GM23338 (cell line): Measurements from ENCODE around the gene RXRB. TPM values are rescaled to one million over a fixed set of nuclear protein-coding genes. Genes with fewer than 3 reads are reported as not detected.

Experiments
- ATAC-seq: fragments of 200-7000 bp; cut with Tn5 transposase; 3 replicates; pipeline ENCODE4 v1.9.1; 2020
- DNase-seq: peaks from one replicate; pipeline ENCODE4 v3.0.0-alpha.2; 2015; ENCODE audit warnings: low spot score
- H2AFZ ChIP-seq: fragments of 200-600 bp; sonication (generic); 2 replicates; pipeline ENCODE4 v1.8.0; 2016; ENCODE audit warnings: antibody characterized with exemption, mild to moderate bottlenecking, moderate library complexity
- H3F3A ChIP-seq: fragments of 200-600 bp; sonication (generic); replicated peaks from 2 replicates; pipeline ENCODE4 v1.8.0; 2017; ENCODE audit warnings: antibody characterized with exemption, mixed run types, low read depth
- H3K27ac ChIP-seq: fragments of 200-600 bp; sonication (generic); 2 replicates; pipeline ENCODE4 v1.6.1; 2016; ENCODE audit warnings: low read depth
- H3K27me3 ChIP-seq: fragments of 200-600 bp; sonication (generic); 2 replicates; pipeline ENCODE4 v1.8.0; 2016; ENCODE audit warnings: mild to moderate bottlenecking, mixed run types, moderate library complexity; ENCODE audit not compliant: insufficient read depth
- H3K36me3 ChIP-seq: fragments of 200-600 bp; sonication (generic); 2 replicates; pipeline ENCODE4 v1.8.0; 2016; ENCODE audit warnings: mild to moderate bottlenecking; ENCODE audit not compliant: insufficient read depth
- H3K4me1 ChIP-seq: fragments of 200-600 bp; sonication (generic); 2 replicates; pipeline ENCODE4 v1.8.0; 2016; ENCODE audit warnings: mild to moderate bottlenecking, moderate library complexity; ENCODE audit not compliant: insufficient read depth
- H3K4me2 ChIP-seq: fragments of 200-600 bp; sonication (generic); 2 replicates; pipeline ENCODE4 v1.7.1; 2017; ENCODE audit warnings: mixed run types
- H3K4me3 ChIP-seq: fragments of 200-600 bp; sonication (generic); 2 replicates; pipeline ENCODE4 v1.6.1; 2016; ENCODE audit warnings: mixed run types
- H3K79me2 ChIP-seq: fragments of 200-600 bp; sonication (generic); replicated peaks from 2 replicates; pipeline ENCODE4 v1.8.0; 2017; ENCODE audit warnings: mild to moderate bottlenecking; ENCODE audit not compliant: insufficient read depth
- H3K9me2 ChIP-seq: fragments of 200-600 bp; sonication (generic); 2 replicates; pipeline ENCODE4 v1.8.0; 2017; ENCODE audit not compliant: insufficient read depth
- H4K20me1 ChIP-seq: fragments of 200-600 bp; sonication (generic); replicated peaks from 2 replicates; pipeline ENCODE4 v1.8.0; 2017; ENCODE audit warnings: mild to moderate bottlenecking; ENCODE audit not compliant: insufficient read depth
- H3K27ac Mint-ChIP-seq: 2 replicates; pipeline ENCODE4 v1.8.0; 2020; ENCODE audit warnings: inconsistent platforms, mild to moderate bottlenecking, moderate library complexity, mixed read lengths
- H3K27me3 Mint-ChIP-seq: 3 replicates; pipeline ENCODE4 v1.8.0; 2022; ENCODE audit warnings: low read depth, mild to moderate bottlenecking, moderate library complexity, mixed read lengths, inconsistent platforms; ENCODE audit not compliant: insufficient read depth, poor library complexity
- H3K36me3 Mint-ChIP-seq: 3 replicates; pipeline ENCODE4 v1.8.0; 2021; ENCODE audit warnings: low read depth, mild to moderate bottlenecking, inconsistent platforms, moderate library complexity, mixed read lengths
- H3K4me1 Mint-ChIP-seq: 3 replicates; pipeline ENCODE4 v1.8.0; 2020; ENCODE audit warnings: mild to moderate bottlenecking, inconsistent platforms, mixed read lengths
- H3K4me3 Mint-ChIP-seq: 3 replicates; pipeline ENCODE4 v1.8.0; 2021; ENCODE audit warnings: moderate library complexity, mild to moderate bottlenecking, inconsistent platforms, mixed read lengths
- H3K9me3 Mint-ChIP-seq: 3 replicates; pipeline ENCODE4 v1.8.0; 2020; ENCODE audit warnings: moderate library complexity, mild to moderate bottlenecking, inconsistent platforms, mixed read lengths
- CTCF ChIP-seq, 2 experiments: fragments of 200-600 bp in 1 of 2; sonication (generic) in 1 of 2; conservative IDR thresholded peaks; 2 replicates each; pipeline versions ENCODE4 v1.5.1 to v1.6.1; 2016 to 2017; ENCODE audit warnings: antibody characterized with exemption in 2 of 2, low read depth in 2 of 2, mild to moderate bottlenecking in 2 of 2, moderate library complexity in 1 of 2
- REST ChIP-seq: IDR thresholded peaks from one replicate; pipeline ENCODE4 v1.6.1; 2018; ENCODE audit warnings: antibody characterized with exemption; ENCODE audit not compliant: unreplicated experiment
- polyA plus RNA-seq: library from polyadenylated mRNA; unstranded; fragments of >200 nt; fragmentation: Nextera tagmentation; extraction: Ambion mirVana; gene quantifications from 2 replicates; pipeline ENCODE4 v1.2.1, GENCODE V29; 2016
- total RNA-seq: library from RNA; depleted of rRNA; stranded (reverse); fragments of >200 nt; shearing (Covaris generic); gene quantifications from 2 replicates; pipeline ENCODE4 v1.2.3, GENCODE V29; 2014

Gene RXRB
- total and polyA plus RNA-seq, 2 experiments from 2014 or later: 6.9 to 11.6 TPM

DNA sequence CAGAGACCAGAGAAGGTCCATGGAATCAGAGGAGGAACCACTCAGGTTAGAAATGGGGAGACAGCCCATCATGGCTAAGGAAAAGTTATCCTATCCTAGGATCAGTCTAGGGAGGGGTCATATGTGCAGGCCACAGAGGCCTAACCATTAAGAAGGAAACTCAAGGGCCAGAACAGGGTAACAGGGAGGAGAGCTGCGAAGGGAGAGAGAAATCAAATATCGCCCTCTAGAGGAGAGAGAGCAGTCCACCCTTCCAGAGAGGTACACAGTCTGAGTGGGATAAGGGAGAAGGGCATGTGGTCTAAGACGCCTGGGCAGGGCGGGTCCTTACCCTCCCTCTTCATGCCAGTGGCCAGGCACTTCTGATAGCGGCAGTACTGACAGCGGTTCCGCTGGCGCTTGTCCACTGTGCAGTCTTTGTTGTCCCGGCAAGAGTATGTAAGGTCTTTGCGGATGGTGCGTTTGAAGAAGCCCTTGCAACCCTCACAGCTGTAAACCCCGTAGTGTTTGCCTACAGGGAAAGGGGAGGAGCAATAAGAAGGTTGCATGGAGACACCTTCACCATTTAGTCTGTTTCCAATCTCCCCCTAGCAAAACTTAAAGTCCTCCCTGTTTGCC, 2.9 kb downstream of the RXRB start:
- no peak overlapping the region; the same call in 1 of the 2 replicates for H3K27ac Mint-ChIP-seq
- Histone ChIP-seq H3K36me3 (peaks cover 4% of the 10 kb centered on the region; the same call in 1 of the 2 replicates), H3K27me3 (peaks cover 5% of the 10 kb centered on the region), H3F3A (peaks cover 22% of the 10 kb centered on the region), H3K4me3 (no peak overlapping the region), H3K9me2 (no peaks in the 10 kb centered on the region), H3K4me2 (0 out of 2 replicates have a peak overlapping the region, but pooled peaks have one; percentile 17), H2AFZ (no peak overlapping the region), H3K79me2 (peaks cover 23% of the 10 kb centered on the region), H3K27ac (no peak overlapping the region), H3K4me1 (peaks cover 12% of the 10 kb centered on the region), H4K20me1 (peaks cover 16% of the 10 kb centered on the region)
- H3K4me1 Mint-ChIP-seq: peaks cover 40% of the 10 kb centered on the region
- H3K36me3 Mint-ChIP-seq: peaks cover 32% of the 10 kb centered on the region
- no peaks in the 10 kb centered on the region; the same call in 2 of the 3 replicates for H3K9me3 Mint-ChIP-seq
- peak overlapping the region; percentile 100 for H3K4me3 Mint-ChIP-seq
- no peak for TF ChIP-seq REST
- peak; percentile 71 to 92 for TF ChIP-seq CTCF (conservative IDR thresholded peaks at IDR 0.05; ENCODE audit: low read depth in 2 of 2)
- ATAC-seq (peak; percentile 65), DNase-seq (peak; percentile 90)
- H3K27me3 Mint-ChIP-seq: peaks cover 21% of the 10 kb centered on the region

DNA sequence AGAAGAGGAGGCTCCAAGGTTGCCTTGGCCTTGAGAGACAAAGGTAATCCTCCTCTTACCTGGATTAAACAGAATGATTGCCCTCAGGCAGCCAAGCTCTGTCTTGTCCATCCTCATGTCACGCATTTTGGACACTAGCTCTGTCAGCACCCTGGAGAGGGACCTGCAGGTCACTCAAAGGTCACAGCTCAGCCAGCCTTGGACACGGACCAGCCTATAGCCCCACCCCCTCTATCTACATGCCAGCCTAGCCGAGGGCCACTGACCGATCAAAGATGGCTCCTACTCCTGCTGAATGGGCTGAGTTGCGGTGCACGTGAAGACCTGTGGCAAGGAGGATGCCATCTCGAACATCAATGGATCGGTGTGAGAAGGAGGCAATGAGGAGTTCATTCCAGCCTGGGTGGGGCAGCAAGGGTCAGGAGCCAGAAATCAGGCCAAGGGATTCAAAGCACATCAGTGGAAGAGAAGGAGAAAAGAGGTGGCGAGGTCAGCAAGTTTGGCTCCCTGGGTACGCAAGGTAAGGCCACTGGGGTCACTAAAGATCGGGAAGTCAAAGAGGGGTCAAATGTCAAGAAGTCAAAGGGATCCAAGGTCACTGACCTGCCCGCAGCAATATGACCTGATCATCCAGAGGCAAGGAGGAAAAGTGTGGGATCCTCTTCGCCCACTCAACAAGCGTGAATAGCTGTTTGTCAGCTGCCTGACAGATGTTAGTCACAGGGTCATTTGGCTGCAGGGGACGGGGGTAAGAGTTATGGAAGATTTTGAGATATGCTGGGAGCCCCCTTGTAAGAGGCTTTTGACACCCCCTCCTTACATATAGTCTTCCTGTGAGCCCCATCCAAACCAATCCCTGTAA, 4.9 kb downstream of the RXRB start:
- Mint-ChIP-seq H3K4me3 (no peak overlapping the region), H3K9me3 (no peaks in the 10 kb centered on the region; the same call in 2 of the 3 replicates), H3K4me1 (peaks cover 37% of the 10 kb centered on the region), H3K36me3 (peaks cover 23% of the 10 kb centered on the region), H3K27ac (no peak overlapping the region), H3K27me3 (peaks cover 22% of the 10 kb centered on the region)
- DNase-seq (no peak), ATAC-seq (no peak)
- H3K36me3 ChIP-seq: no peaks in the 10 kb centered on the region; the same call in 1 of the 2 replicates
- H3K27ac ChIP-seq: no peak overlapping the region
- H3F3A ChIP-seq: 0 out of 2 replicates have a peak, but pooled peaks cover 10% of the 10 kb centered on the region
- peaks cover 14% of the 10 kb centered on the region for H3K4me1 ChIP-seq
- peaks cover 7% of the 10 kb centered on the region for H4K20me1 ChIP-seq
- peaks cover 23% of the 10 kb centered on the region for H3K27me3 ChIP-seq
- no peak overlapping the region for H2AFZ ChIP-seq
- peaks cover 6% of the 10 kb centered on the region for H3K79me2 ChIP-seq
- H3K4me3 ChIP-seq: no peak overlapping the region
- no peak overlapping the region for H3K4me2 ChIP-seq
- H3K9me2 ChIP-seq: no peaks in the 10 kb centered on the region
- peak; percentile 62 for TF ChIP-seq REST
